Measurements from ENCODE around the gene PKDCC. TPM values are rescaled to one million over a fixed set of nuclear protein-coding genes. Genes with fewer than 3 reads are reported as not detected.
"Not testable (repeated sequence)": the region's sequence is repeated elsewhere in the genome, so short reads cannot be mapped to it uniquely, and the experiment has no call there.

Gene PKDCC
- total RNA-seq, 4 donors from 2014 or later = 2.5 to 8.5 (median 6.2) TPM

GRCh38 chr2:42076357-42077225, 28.8 kb downstream of the PKDCC start:
- no peaks in the 10 kb centered on the region for H3K9me3 ChIP-seq
- H3K27ac ChIP-seq = no peak overlapping the region
- 87% methylated on average over 9 of the region's 10 CpGs for WGBS

GRCh38 chr2:42077343-42077742, 29.5 kb downstream of the PKDCC start:
- Histone ChIP-seq H3K9me3 (no peaks in the 10 kb centered on the region), H3K36me3 (no peaks in the 10 kb centered on the region), H3K4me3 (no peak overlapping the region), H3K27ac (no peak overlapping the region), H3K27me3 (no peaks in the 10 kb centered on the region), H3K4me1 (peaks cover 3% of the 10 kb centered on the region)
- TF ChIP-seq CTCF (IDR thresholded peaks at IDR 0.05) = no peak
- TF ChIP-seq EP300 (IDR thresholded peaks at IDR 0.05) = no peak
- TF ChIP-seq POLR2AphosphoS5 (IDR thresholded peaks at IDR 0.05) = no peak
- no peak for TF ChIP-seq POLR2A (IDR thresholded peaks at IDR 0.05)
- no peak for DNase-seq (ENCODE audit: low spot score in 2 of 2)
- 94% methylated on average over 2 of the region's 2 CpGs for WGBS

More at GRCh38 chr2:42076357-42077225, 28.8 kb downstream of the PKDCC start:
- no peak for DNase-seq (ENCODE audit: low spot score in 2 of 2)
- H3K4me1 ChIP-seq = peaks cover 4% of the 10 kb centered on the region
- no peaks in the 10 kb centered on the region for H3K27me3 ChIP-seq
- no peak overlapping the region for H3K4me3 ChIP-seq
- TF ChIP-seq CTCF (IDR thresholded peaks at IDR 0.05) (no peak), EP300 (IDR thresholded peaks at IDR 0.05) (no peak), POLR2A (IDR thresholded peaks at IDR 0.05) (no peak), POLR2AphosphoS5 (IDR thresholded peaks at IDR 0.05) (no peak)
- H3K36me3 ChIP-seq = no peaks in the 10 kb centered on the region

GRCh38 chr2:42079737-42080287, 32.0 kb downstream of the PKDCC start:
- H3K27ac ChIP-seq = no peak overlapping the region
- H3K27me3 ChIP-seq = no peaks in the 10 kb centered on the region
- H3K4me1 ChIP-seq = peaks cover 4% of the 10 kb centered on the region
- WGBS = 85% methylated on average over 3 of the region's 3 CpGs
- DNase-seq (ENCODE audit: low spot score in 2 of 2) = no peak
- no peak overlapping the region for H3K4me3 ChIP-seq
- no peaks in the 10 kb centered on the region for H3K36me3 ChIP-seq
- H3K9me3 ChIP-seq = no peaks in the 10 kb centered on the region
- no peak for TF ChIP-seq POLR2AphosphoS5 (IDR thresholded peaks at IDR 0.05)
- no peak for TF ChIP-seq POLR2A (IDR thresholded peaks at IDR 0.05)
- TF ChIP-seq CTCF (IDR thresholded peaks at IDR 0.05) = no peak
- TF ChIP-seq EP300 (IDR thresholded peaks at IDR 0.05) = no peak

- H3K27ac ChIP-seq; H3K4me1 ChIP-seq; H3K36me3 ChIP-seq; DNase-seq (ENCODE audit: low spot score in 2 of 2); H3K27me3 ChIP-seq; H3K9me3 ChIP-seq; H3K4me3 ChIP-seq: not testable (repeated sequence)
- WGBS = 95% methylated on average over 4 of the region's 4 CpGs
Measured at GRCh38 chr2:42081151-42081550, 33.3 kb downstream of the PKDCC start.

- Histone ChIP-seq H3K36me3 (no peaks in the 10 kb centered on the region), H3K4me3 (no peak overlapping the region), H3K27ac (no peak overlapping the region), H3K9me3 (no peaks in the 10 kb centered on the region), H3K4me1 (peaks cover 6% of the 10 kb centered on the region), H3K27me3 (no peaks in the 10 kb centered on the region)
- DNase-seq (ENCODE audit: low spot score in 2 of 2) = no peak
- TF ChIP-seq POLR2A (IDR thresholded peaks at IDR 0.05) (no peak), POLR2AphosphoS5 (IDR thresholded peaks at IDR 0.05) (no peak), CTCF (IDR thresholded peaks at IDR 0.05) (no peak)
- 82% methylated on average over 2 of the region's 2 CpGs for WGBS
Measured at GRCh38 chr2:42082016-42082415, 34.2 kb downstream of the PKDCC start.

Measured in suprapubic skin (tissue), 4 donors.